Erythroblast (primary cell): Measurements from ENCODE around the gene ELAC1.

Experiments used
- GATA1 ChIP-seq: IDR thresholded peaks from 2 replicates; pipeline ENCODE4 v1.6.1; 2011; ENCODE audit warnings: low read depth, mild to moderate bottlenecking, control low read depth, low read length, moderate library complexity
- POLR2A ChIP-seq: IDR thresholded peaks from 2 replicates; pipeline ENCODE4 v1.6.1; 2011; ENCODE audit warnings: mild to moderate bottlenecking, low read length

GRCh38 chr18:51011709-51012108 lies 43.9 kb downstream of the ELAC1 start:
- TF ChIP-seq POLR2A, result no peak
- TF ChIP-seq GATA1, result no peak
